Glutamatergic neuron (in vitro differentiated cells): ENCODE results near the gene TNS3. TPM values are rescaled to one million over a fixed set of nuclear protein-coding genes. Genes with fewer than 3 reads are reported as not detected.

ENCODE experiments used
- DNase-seq: peaks from one replicate; pipeline ENCODE4 v3.0.0; 2022
- H3K27ac Mint-ChIP-seq: one replicate; pipeline ENCODE4 v1.8.0; 2020; ENCODE audit warnings: mild to moderate bottlenecking, mixed read lengths, inconsistent platforms; ENCODE audit not compliant: unreplicated experiment
- H3K27me3 Mint-ChIP-seq: one replicate; pipeline ENCODE4 v1.8.0; 2020; ENCODE audit warnings: mild to moderate bottlenecking, moderate library complexity, mixed read lengths, inconsistent platforms; ENCODE audit not compliant: unreplicated experiment
- H3K36me3 Mint-ChIP-seq: one replicate; pipeline ENCODE4 v1.8.0; 2020; ENCODE audit warnings: mild to moderate bottlenecking, mixed read lengths, inconsistent platforms; ENCODE audit not compliant: unreplicated experiment
- H3K4me1 Mint-ChIP-seq: one replicate; pipeline ENCODE4 v1.8.0; 2020; ENCODE audit warnings: mild to moderate bottlenecking, low read depth, mixed read lengths, inconsistent platforms; ENCODE audit not compliant: unreplicated experiment
- H3K4me3 Mint-ChIP-seq: one replicate; pipeline ENCODE4 v1.8.0; 2020; ENCODE audit warnings: mild to moderate bottlenecking, mixed read lengths, inconsistent platforms; ENCODE audit not compliant: unreplicated experiment
- H3K9me3 Mint-ChIP-seq: one replicate; pipeline ENCODE4 v1.8.0; 2020; ENCODE audit warnings: mild to moderate bottlenecking, moderate library complexity, mixed read lengths, inconsistent platforms; ENCODE audit not compliant: unreplicated experiment
- total RNA-seq: library from RNA; stranded (reverse); fragmentation: NEBNext Ultra II Directional; extraction: Animal tissue kit (Norgen Biotek cat#: 25700); gene quantifications from one replicate; pipeline ENCODE4 v1.2.1, GENCODE V29; 2021; ENCODE audit not compliant: unreplicated experiment
- TF ChIP-seq, protein P1 (sequence below): fragments of 200-600 bp; sonication (generic); IDR thresholded peaks from one replicate; pipeline ENCODE4 v1.5.0; 2021; ENCODE audit not compliant: partially characterized antibody, unreplicated experiment

The TNS3 gene
- total RNA-seq, 1 donor from 2014 or later, result 3.8 TPM

DNA sequence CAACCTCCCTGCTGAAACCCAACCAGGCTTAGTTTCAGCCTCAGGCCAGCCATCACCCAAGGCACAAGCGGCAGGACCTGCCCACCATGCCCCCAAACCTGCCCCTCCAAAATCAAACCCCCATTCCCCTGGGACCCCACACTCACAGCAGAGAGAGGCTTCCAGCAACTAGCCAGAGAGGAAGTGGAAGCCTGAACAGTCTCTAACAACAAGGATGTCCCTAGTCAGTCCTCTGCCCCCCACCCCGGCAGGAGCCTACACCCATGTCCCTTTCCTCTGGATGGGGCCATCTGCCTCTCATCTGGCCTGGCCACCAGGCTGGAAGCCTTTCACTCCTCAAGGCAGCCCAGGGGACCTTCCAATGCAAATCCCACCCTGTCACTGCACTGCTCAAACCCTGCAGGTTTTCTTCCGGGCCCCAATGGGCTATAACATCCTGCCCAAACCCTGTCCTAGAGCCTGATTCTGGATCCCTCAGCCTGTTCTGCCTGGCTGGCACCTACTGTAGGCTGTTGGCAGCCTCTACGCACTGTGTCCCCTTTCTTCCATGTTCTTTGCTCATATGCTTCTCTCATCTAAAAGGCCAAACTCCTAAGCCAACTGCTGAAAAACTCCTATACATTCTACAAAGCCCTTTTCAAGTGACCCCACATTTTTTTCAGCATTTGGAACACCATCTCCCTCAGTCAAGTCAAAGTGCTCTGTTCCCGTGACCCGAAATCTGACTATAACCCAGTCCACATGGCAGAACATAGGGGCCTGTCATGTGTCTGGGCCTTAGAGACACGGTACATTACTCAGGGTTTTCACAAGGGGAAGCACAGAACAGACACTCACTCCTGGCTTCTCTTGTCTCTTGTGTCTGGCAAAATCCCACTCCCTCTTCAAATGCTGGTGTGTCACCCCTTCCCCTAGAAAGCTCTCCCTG is 253.3 kb downstream of the TNS3 start:
- Mint-ChIP-seq H3K4me1 (peaks cover 18% of the 10 kb centered on the region), H3K27ac (peak overlapping the region; percentile 45), H3K4me3 (peak overlapping the region; percentile 76), H3K27me3 (no peaks in the 10 kb centered on the region), H3K9me3 (no peaks in the 10 kb centered on the region), H3K36me3 (no peaks in the 10 kb centered on the region)
- TF ChIP-seq, protein P1, sequence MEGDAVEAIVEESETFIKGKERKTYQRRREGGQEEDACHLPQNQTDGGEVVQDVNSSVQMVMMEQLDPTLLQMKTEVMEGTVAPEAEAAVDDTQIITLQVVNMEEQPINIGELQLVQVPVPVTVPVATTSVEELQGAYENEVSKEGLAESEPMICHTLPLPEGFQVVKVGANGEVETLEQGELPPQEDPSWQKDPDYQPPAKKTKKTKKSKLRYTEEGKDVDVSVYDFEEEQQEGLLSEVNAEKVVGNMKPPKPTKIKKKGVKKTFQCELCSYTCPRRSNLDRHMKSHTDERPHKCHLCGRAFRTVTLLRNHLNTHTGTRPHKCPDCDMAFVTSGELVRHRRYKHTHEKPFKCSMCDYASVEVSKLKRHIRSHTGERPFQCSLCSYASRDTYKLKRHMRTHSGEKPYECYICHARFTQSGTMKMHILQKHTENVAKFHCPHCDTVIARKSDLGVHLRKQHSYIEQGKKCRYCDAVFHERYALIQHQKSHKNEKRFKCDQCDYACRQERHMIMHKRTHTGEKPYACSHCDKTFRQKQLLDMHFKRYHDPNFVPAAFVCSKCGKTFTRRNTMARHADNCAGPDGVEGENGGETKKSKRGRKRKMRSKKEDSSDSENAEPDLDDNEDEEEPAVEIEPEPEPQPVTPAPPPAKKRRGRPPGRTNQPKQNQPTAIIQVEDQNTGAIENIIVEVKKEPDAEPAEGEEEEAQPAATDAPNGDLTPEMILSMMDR, result no peak
- peak; percentile 40 for DNase-seq

DNA sequence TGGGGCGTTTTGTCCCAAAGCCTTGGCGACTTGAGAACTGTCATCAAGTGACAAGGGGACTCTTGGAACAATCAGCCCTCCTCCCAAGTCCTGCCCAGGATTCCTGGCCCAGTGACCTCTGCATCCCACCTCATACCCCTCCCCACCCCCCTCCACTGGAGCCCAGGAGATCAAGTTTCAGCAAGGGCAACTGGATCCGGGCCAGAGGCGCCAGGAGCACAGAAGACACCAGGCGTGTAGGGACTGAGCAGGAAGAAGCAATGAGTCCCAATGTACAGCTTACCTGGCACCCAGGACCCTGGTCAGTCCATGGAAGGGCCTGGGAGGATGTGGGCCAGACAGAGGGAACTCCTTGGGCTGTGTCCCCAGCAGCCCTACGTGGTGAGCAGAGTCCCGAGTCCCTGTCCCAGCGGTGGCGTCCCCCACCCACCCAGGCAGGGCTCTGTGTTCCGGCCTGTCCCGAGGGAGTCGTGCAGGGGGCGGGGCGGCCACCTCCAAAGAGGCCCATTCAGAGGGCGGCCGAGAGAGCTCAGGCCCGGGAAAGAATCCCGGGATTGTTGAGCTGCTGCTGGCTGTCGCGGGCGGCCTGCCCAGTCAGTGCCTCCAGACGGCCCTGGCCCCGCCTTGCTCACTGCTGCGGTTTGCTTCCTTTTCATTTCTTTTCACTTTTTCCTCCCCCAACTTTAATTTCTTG is 254.1 kb downstream of the TNS3 start:
- Mint-ChIP-seq H3K4me1 (peaks cover 17% of the 10 kb centered on the region), H3K27me3 (no peaks in the 10 kb centered on the region), H3K4me3 (peak overlapping the region; percentile 76), H3K36me3 (no peaks in the 10 kb centered on the region), H3K27ac (peak overlapping the region; percentile 45), H3K9me3 (no peaks in the 10 kb centered on the region)
- DNase-seq, result peak; percentile 65
- TF ChIP-seq, protein P1, result no peak

DNA sequence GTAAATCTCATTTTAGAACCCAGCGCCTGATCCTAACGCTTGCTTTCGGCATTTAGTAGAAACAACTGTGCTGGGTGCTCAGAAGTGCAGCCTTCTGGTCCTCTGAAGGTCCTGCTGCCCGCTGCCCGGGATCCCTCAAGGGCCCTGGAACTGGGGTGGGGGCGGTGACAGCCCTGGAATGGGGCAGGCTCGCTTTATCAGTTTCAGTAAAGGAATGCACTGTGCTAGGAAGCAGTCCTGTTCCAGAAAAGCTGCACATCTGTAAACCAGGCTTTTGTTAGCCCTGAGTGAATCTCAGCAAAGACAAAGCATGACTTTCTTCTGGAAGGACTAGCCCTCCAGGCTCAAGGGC is 254.6 kb downstream of the TNS3 start:
- Mint-ChIP-seq H3K36me3 (no peaks in the 10 kb centered on the region), H3K4me1 (peaks cover 14% of the 10 kb centered on the region), H3K27ac (no peak overlapping the region), H3K4me3 (no peak overlapping the region), H3K9me3 (no peaks in the 10 kb centered on the region), H3K27me3 (no peaks in the 10 kb centered on the region)
- no peak for DNase-seq
- TF ChIP-seq, protein P1, result no peak

DNA sequence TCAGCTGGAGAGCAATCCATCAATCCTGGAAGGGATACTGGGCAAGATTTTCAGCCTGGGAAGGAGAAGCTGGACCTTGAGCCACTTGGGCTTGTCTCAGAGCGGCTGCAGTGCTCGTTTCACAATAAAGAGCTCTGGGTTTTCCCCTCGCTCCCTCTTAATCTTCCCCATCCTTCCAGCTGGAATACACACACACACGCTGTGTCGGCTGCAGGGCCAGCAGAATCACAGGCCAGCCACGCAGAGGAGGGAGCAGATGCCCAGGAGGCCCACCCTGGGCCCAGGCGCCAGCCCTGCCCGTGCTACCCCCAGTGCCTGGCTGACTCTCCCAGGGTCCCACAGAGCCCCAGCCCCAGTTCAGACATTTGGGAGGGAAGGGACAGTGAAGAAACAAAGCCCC is 255.1 kb downstream of the TNS3 start:
- H3K4me1 Mint-ChIP-seq, result peaks cover 14% of the 10 kb centered on the region
- H3K4me3 Mint-ChIP-seq, result no peak overlapping the region
- no peak overlapping the region for H3K27ac Mint-ChIP-seq
- DNase-seq, result no peak
- TF ChIP-seq, protein P1, result no peak
- no peaks in the 10 kb centered on the region for H3K9me3 Mint-ChIP-seq
- H3K36me3 Mint-ChIP-seq, result no peaks in the 10 kb centered on the region
- no peaks in the 10 kb centered on the region for H3K27me3 Mint-ChIP-seq

DNA sequence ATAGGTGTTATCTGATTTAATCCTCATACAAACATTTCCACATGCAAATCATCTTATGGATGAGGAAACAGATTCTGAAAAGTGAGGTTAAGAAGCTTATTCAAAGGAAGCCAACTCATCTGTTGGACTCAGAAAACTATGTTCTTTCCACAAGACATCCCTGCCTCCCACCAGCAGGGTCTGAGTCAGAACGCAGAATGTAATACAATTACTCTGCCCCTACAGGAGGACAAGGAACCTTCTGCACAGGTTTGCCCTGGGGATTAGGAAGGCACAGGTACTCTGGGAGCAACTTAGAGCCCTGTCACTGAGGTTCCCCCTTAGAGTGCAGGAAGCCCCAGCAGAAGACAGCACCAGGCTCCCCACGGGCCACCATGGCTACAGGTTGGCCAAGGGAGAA is 255.7 kb downstream of the TNS3 start:
- Mint-ChIP-seq H3K4me3 (no peak overlapping the region), H3K9me3 (no peaks in the 10 kb centered on the region), H3K27ac (no peak overlapping the region), H3K27me3 (no peaks in the 10 kb centered on the region), H3K36me3 (no peaks in the 10 kb centered on the region), H3K4me1 (peaks cover 14% of the 10 kb centered on the region)
- TF ChIP-seq, protein P1, result no peak
- DNase-seq, result no peak
